ENCODE measurements around the gene MARVELD1. TPM values are rescaled to one million over a fixed set of nuclear protein-coding genes. Genes with fewer than 3 reads are reported as not detected.

The MARVELD1 gene
- total and polyA plus RNA-seq, 2 of the 13 experiments (the other 11 are each of a cell fraction or from before 2014, with no cell fraction given), result not detected

DNA sequence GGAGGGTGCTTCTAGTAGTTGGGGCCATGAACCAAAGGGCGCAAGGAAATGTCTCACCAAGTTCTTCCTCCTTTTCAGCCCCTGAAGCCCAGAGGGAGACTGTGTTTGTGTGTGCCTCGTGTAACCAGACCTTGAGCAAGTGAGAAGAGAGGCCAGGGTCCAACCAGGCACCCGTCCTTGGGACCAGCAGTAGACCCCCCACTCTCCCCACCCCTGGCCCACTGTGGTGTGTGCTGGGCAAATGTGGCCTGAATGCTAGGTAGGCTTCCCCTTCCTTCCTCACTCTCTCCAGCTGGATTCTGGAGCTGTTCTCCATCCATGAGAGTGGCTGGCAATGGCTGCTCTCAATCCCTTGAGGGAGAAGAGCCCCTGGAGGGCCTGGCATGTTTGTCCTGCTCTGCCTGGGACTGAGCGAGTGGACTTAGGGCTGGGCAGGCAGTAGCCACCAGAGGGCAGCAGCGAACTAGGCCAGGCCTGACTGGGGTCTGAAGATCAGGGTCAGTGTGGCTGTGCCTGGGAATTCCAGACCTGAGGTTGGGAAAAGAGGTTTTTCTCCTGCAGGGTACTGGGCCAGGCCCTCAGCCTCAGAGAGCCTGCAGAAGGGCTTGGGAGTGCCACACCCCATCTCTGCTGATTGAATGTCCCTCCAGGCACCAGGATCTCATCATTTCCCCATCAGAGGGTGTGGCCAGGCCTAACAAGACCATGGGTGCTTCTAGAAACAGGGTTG is 45.8 kb downstream of the MARVELD1 start (continued):
- TF ChIP-seq SIX4 (CRISPR knock-in tag; IDR thresholded peaks at IDR 0.05) (no peak), ETV5 (CRISPR knock-in tag; IDR thresholded peaks at IDR 0.05; ENCODE audit: borderline replicate concordance) (peak; percentile 15; the same call in 1 of the 2 replicates), BHLHE40 (IDR thresholded peaks at IDR 0.05; ENCODE audit: low read length) (0 out of 2 replicates have a peak, but pooled peaks have one; percentile 19), MTA1 (CRISPR knock-in tag; IDR thresholded peaks at IDR 0.05; ENCODE audit: borderline replicate concordance) (peak; percentile 74; the same call in 1 of the 2 replicates), SNAPC2 (CRISPR knock-in tag; IDR thresholded peaks at IDR 0.05) (no peak), ZNF282 (IDR thresholded peaks at IDR 0.05; ENCODE audit: partially characterized antibody) (no peak), PHF21A (CRISPR knock-in tag; IDR thresholded peaks at IDR 0.05) (0 out of 2 replicates have a peak, but pooled peaks have one; percentile 38), GABPB1 (CRISPR knock-in tag; IDR thresholded peaks at IDR 0.05) (0 out of 2 replicates have a peak, but pooled peaks have one; percentile 39), ATF7 (IDR thresholded peaks at IDR 0.05) (no peak), ATF7 (CRISPR knock-in tag; IDR thresholded peaks at IDR 0.05) (peak; percentile 58; the same call in 1 of the 2 replicates), ZFP36L1 (CRISPR knock-in tag; IDR thresholded peaks at IDR 0.05) (no peak), ZNF556 (CRISPR knock-in tag; IDR thresholded peaks at IDR 0.05; ENCODE audit: borderline replicate concordance) (0 out of 2 replicates have a peak, but pooled peaks have one; percentile 66), ZSCAN9 (CRISPR knock-in tag; IDR thresholded peaks at IDR 0.05; ENCODE audit: borderline replicate concordance) (0 out of 2 replicates have a peak, but pooled peaks have one; percentile 42), KDM2A (CRISPR knock-in tag; IDR thresholded peaks at IDR 0.05; ENCODE audit: borderline replicate concordance, low read depth) (peak; percentile 67; the same call in 1 of the 2 replicates), MED13 (CRISPR knock-in tag; IDR thresholded peaks at IDR 0.05) (no peak), KDM5B (CRISPR knock-in tag; IDR thresholded peaks at IDR 0.05; ENCODE audit: borderline replicate concordance) (peak; percentile 28; the same call in 1 of the 2 replicates), PPARG (CRISPR knock-in tag; conservative IDR thresholded peaks at IDR 0.05) (no peak), ZNF614 (CRISPR knock-in tag; IDR thresholded peaks at IDR 0.05; ENCODE audit: borderline replicate concordance) (peak; percentile 82; the same call in 1 of the 2 replicates), ZFAT (CRISPR knock-in tag; conservative IDR thresholded peaks at IDR 0.05) (no peak)
- TF ChIP-seq, protein P1, sequence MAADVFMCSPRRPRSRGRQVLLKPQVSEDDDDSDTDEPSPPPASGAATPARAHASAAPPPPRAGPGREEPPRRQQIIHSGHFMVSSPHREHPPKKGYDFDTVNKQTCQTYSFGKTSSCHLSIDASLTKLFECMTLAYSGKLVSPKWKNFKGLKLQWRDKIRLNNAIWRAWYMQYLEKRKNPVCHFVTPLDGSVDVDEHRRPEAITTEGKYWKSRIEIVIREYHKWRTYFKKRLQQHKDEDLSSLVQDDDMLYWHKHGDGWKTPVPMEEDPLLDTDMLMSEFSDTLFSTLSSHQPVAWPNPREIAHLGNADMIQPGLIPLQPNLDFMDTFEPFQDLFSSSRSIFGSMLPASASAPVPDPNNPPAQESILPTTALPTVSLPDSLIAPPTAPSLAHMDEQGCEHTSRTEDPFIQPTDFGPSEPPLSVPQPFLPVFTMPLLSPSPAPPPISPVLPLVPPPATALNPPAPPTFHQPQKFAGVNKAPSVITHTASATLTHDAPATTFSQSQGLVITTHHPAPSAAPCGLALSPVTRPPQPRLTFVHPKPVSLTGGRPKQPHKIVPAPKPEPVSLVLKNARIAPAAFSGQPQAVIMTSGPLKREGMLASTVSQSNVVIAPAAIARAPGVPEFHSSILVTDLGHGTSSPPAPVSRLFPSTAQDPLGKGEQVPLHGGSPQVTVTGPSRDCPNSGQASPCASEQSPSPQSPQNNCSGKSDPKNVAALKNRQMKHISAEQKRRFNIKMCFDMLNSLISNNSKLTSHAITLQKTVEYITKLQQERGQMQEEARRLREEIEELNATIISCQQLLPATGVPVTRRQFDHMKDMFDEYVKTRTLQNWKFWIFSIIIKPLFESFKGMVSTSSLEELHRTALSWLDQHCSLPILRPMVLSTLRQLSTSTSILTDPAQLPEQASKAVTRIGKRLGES (CRISPR knock-in tag; IDR thresholded peaks at IDR 0.05; ENCODE audit: borderline replicate concordance), result no peak
- TF ChIP-seq, protein P2, sequence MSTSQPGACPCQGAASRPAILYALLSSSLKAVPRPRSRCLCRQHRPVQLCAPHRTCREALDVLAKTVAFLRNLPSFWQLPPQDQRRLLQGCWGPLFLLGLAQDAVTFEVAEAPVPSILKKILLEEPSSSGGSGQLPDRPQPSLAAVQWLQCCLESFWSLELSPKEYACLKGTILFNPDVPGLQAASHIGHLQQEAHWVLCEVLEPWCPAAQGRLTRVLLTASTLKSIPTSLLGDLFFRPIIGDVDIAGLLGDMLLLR (CRISPR knock-in tag; IDR thresholded peaks at IDR 0.05), result no peak
- TF ChIP-seq, protein P3, sequence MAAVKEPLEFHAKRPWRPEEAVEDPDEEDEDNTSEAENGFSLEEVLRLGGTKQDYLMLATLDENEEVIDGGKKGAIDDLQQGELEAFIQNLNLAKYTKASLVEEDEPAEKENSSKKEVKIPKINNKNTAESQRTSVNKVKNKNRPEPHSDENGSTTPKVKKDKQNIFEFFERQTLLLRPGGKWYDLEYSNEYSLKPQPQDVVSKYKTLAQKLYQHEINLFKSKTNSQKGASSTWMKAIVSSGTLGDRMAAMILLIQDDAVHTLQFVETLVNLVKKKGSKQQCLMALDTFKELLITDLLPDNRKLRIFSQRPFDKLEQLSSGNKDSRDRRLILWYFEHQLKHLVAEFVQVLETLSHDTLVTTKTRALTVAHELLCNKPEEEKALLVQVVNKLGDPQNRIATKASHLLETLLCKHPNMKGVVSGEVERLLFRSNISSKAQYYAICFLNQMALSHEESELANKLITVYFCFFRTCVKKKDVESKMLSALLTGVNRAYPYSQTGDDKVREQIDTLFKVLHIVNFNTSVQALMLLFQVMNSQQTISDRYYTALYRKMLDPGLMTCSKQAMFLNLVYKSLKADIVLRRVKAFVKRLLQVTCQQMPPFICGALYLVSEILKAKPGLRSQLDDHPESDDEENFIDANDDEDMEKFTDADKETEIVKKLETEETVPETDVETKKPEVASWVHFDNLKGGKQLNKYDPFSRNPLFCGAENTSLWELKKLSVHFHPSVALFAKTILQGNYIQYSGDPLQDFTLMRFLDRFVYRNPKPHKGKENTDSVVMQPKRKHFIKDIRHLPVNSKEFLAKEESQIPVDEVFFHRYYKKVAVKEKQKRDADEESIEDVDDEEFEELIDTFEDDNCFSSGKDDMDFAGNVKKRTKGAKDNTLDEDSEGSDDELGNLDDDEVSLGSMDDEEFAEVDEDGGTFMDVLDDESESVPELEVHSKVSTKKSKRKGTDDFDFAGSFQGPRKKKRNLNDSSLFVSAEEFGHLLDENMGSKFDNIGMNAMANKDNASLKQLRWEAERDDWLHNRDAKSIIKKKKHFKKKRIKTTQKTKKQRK (IDR thresholded peaks at IDR 0.05; ENCODE audit: low read length), result no peak
- TF ChIP-seq, protein P4, sequence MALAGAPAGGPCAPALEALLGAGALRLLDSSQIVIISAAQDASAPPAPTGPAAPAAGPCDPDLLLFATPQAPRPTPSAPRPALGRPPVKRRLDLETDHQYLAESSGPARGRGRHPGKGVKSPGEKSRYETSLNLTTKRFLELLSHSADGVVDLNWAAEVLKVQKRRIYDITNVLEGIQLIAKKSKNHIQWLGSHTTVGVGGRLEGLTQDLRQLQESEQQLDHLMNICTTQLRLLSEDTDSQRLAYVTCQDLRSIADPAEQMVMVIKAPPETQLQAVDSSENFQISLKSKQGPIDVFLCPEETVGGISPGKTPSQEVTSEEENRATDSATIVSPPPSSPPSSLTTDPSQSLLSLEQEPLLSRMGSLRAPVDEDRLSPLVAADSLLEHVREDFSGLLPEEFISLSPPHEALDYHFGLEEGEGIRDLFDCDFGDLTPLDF (CRISPR knock-in tag; IDR thresholded peaks at IDR 0.05), result no peak

All from HepG2 (cell line).